Measurements from ENCODE around the gene EFCAB5.
"Not testable (repeated sequence)": the region's sequence is repeated elsewhere in the genome, so short reads cannot be mapped to it uniquely, and the experiment has no call there.

The EFCAB5 gene

GRCh38 chr17:30064738-30065137, 123.3 kb downstream of the EFCAB5 start:
- no peak overlapping the region for H3K9ac ChIP-seq (ENCODE audit: low read length in 2 of 2)
- no peak overlapping the region for H3K4me3 ChIP-seq (ENCODE audit: low read length in 2 of 2)
- no peaks in the 10 kb centered on the region for H3K4me1 ChIP-seq (ENCODE audit: control insufficient read depth, insufficient read depth, low read length)
- no peak overlapping the region for H3K27ac ChIP-seq (ENCODE audit: low read length)
- peaks cover 0 to 2% of the 10 kb centered on the region in 2 donors for H3K27me3 ChIP-seq (ENCODE audit: control insufficient read depth in 1 of 2, insufficient read depth in 2 of 2, low read length in 2 of 2)
- H3K36me3 ChIP-seq (ENCODE audit: control insufficient read depth in 2 of 2, insufficient read depth in 2 of 2, low read length in 2 of 2) = no peaks in the 10 kb centered on the region
- peaks cover 0 to 9% of the 10 kb centered on the region in 2 donors for H3K9me3 ChIP-seq (ENCODE audit: control insufficient read depth in 2 of 2, low read length in 2 of 2)

GRCh38 chr17:30068465-30068864, 127.0 kb downstream of the EFCAB5 start:
- H3K27ac ChIP-seq (ENCODE audit: low read length) = no peak overlapping the region
- H3K4me1 ChIP-seq (ENCODE audit: control insufficient read depth, insufficient read depth, low read length) = no peaks in the 10 kb centered on the region
- H3K4me3 ChIP-seq (ENCODE audit: low read length in 2 of 2) = no peak overlapping the region
- H3K27me3 ChIP-seq (ENCODE audit: control insufficient read depth in 1 of 2, insufficient read depth in 2 of 2, low read length in 2 of 2) = peaks cover 0 to under 1% of the 10 kb centered on the region in 2 donors
- H3K9me3 ChIP-seq (ENCODE audit: control insufficient read depth in 2 of 2, low read length in 2 of 2) = peaks cover 0 to 9% of the 10 kb centered on the region in 2 donors
- H3K36me3 ChIP-seq (ENCODE audit: control insufficient read depth in 2 of 2, insufficient read depth in 2 of 2, low read length in 2 of 2) = no peaks in the 10 kb centered on the region
- H3K9ac ChIP-seq (ENCODE audit: low read length in 2 of 2) = no peak overlapping the region

- H3K27me3 ChIP-seq (ENCODE audit: control insufficient read depth in 1 of 2, insufficient read depth in 2 of 2, low read length in 2 of 2) = no peaks in the 10 kb centered on the region
Observed at GRCh38 chr17:30074254-30074653, 132.8 kb downstream of the EFCAB5 start.

GRCh38 chr17:30074730-30075129, 133.3 kb downstream of the EFCAB5 start:
- Histone ChIP-seq H3K27me3 (ENCODE audit: control insufficient read depth in 1 of 2, insufficient read depth in 2 of 2, low read length in 2 of 2) (no peaks in the 10 kb centered on the region), H3K9me3 (ENCODE audit: control insufficient read depth in 2 of 2, low read length in 2 of 2) (no peaks in the 10 kb centered on the region), H3K4me1 (ENCODE audit: control insufficient read depth, insufficient read depth, low read length) (no peaks in the 10 kb centered on the region), H3K36me3 (ENCODE audit: control insufficient read depth in 2 of 2, insufficient read depth in 2 of 2, low read length in 2 of 2) (no peaks in the 10 kb centered on the region), H3K9ac (ENCODE audit: low read length in 2 of 2) (no peak overlapping the region), H3K27ac (ENCODE audit: low read length) (no peak overlapping the region), H3K4me3 (ENCODE audit: low read length in 2 of 2) (no peak overlapping the region)

More at GRCh38 chr17:30074254-30074653, 132.8 kb downstream of the EFCAB5 start:
- H3K9me3 ChIP-seq (ENCODE audit: control insufficient read depth in 2 of 2, low read length in 2 of 2) = no peaks in the 10 kb centered on the region
- H3K4me1 ChIP-seq (ENCODE audit: control insufficient read depth, insufficient read depth, low read length) = no peaks in the 10 kb centered on the region
- no peaks in the 10 kb centered on the region for H3K36me3 ChIP-seq (ENCODE audit: control insufficient read depth in 2 of 2, insufficient read depth in 2 of 2, low read length in 2 of 2)
- no peak overlapping the region for H3K9ac ChIP-seq (ENCODE audit: low read length in 2 of 2)
- H3K27ac ChIP-seq (ENCODE audit: low read length) = no peak overlapping the region
- H3K4me3 ChIP-seq (ENCODE audit: low read length in 2 of 2) = no peak overlapping the region

GRCh38 chr17:30082773-30083172, 141.3 kb downstream of the EFCAB5 start:
- H3K4me1 ChIP-seq (ENCODE audit: control insufficient read depth, insufficient read depth, low read length) = no peaks in the 10 kb centered on the region
- no peak overlapping the region for H3K4me3 ChIP-seq (ENCODE audit: low read length in 2 of 2)
- no peaks in the 10 kb centered on the region for H3K9me3 ChIP-seq (ENCODE audit: control insufficient read depth in 2 of 2, low read length in 2 of 2)
- H3K36me3 ChIP-seq (ENCODE audit: control insufficient read depth in 2 of 2, insufficient read depth in 2 of 2, low read length in 2 of 2) = no peaks in the 10 kb centered on the region
- H3K27ac ChIP-seq (ENCODE audit: low read length) = no peak overlapping the region
- H3K27me3 ChIP-seq (ENCODE audit: control insufficient read depth in 1 of 2, insufficient read depth in 2 of 2, low read length in 2 of 2) = peaks cover 0 to 3% of the 10 kb centered on the region in 2 donors
- no peak overlapping the region for H3K9ac ChIP-seq (ENCODE audit: low read length in 2 of 2)

GRCh38 chr17:30084788-30085187, 143.4 kb downstream of the EFCAB5 start:
- no peaks in the 10 kb centered on the region for H3K36me3 ChIP-seq (ENCODE audit: control insufficient read depth in 2 of 2, insufficient read depth in 2 of 2, low read length in 2 of 2)
- no peak overlapping the region for H3K4me3 ChIP-seq (ENCODE audit: low read length in 2 of 2)
- no peaks in the 10 kb centered on the region for H3K4me1 ChIP-seq (ENCODE audit: control insufficient read depth, insufficient read depth, low read length)
- no peak overlapping the region for H3K27ac ChIP-seq (ENCODE audit: low read length)
- H3K27me3 ChIP-seq (ENCODE audit: control insufficient read depth in 1 of 2, insufficient read depth in 2 of 2, low read length in 2 of 2) = peaks cover 3 to 12% of the 10 kb centered on the region in 2 donors
- no peaks in the 10 kb centered on the region for H3K9me3 ChIP-seq (ENCODE audit: control insufficient read depth in 2 of 2, low read length in 2 of 2)
- H3K9ac ChIP-seq (ENCODE audit: low read length in 2 of 2) = no peak overlapping the region

GRCh38 chr17:30086896-30087295, 145.5 kb downstream of the EFCAB5 start:
- H3K9me3 ChIP-seq (ENCODE audit: control insufficient read depth in 2 of 2, low read length in 2 of 2) = no peaks in the 10 kb centered on the region
- H3K4me3 ChIP-seq (ENCODE audit: low read length in 2 of 2) = no peak overlapping the region
- H3K27me3 ChIP-seq (ENCODE audit: control insufficient read depth in 1 of 2, insufficient read depth in 2 of 2, low read length in 2 of 2) = peaks cover 3 to 16% of the 10 kb centered on the region in 2 donors
- H3K27ac ChIP-seq (ENCODE audit: low read length) = no peak overlapping the region
- H3K4me1 ChIP-seq (ENCODE audit: control insufficient read depth, insufficient read depth, low read length) = no peaks in the 10 kb centered on the region
- no peaks in the 10 kb centered on the region for H3K36me3 ChIP-seq (ENCODE audit: control insufficient read depth in 2 of 2, insufficient read depth in 2 of 2, low read length in 2 of 2)
- H3K9ac ChIP-seq (ENCODE audit: low read length in 2 of 2) = no peak overlapping the region

- not testable (repeated sequence) for H3K9ac ChIP-seq (ENCODE audit: low read length in 2 of 2); H3K4me1 ChIP-seq (ENCODE audit: control insufficient read depth, insufficient read depth, low read length); H3K27ac ChIP-seq (ENCODE audit: low read length); H3K9me3 ChIP-seq (ENCODE audit: control insufficient read depth in 2 of 2, low read length in 2 of 2); H3K4me3 ChIP-seq (ENCODE audit: low read length in 2 of 2); H3K36me3 ChIP-seq (ENCODE audit: control insufficient read depth in 2 of 2, insufficient read depth in 2 of 2, low read length in 2 of 2)
- H3K27me3 ChIP-seq (ENCODE audit: control insufficient read depth in 1 of 2, insufficient read depth in 2 of 2, low read length in 2 of 2) = peaks cover 3 to 16% of the 10 kb centered on the region in 2 donors
Observed at GRCh38 chr17:30087431-30087830, 146.0 kb downstream of the EFCAB5 start.

- no peaks in the 10 kb centered on the region for H3K9me3 ChIP-seq (ENCODE audit: control insufficient read depth in 2 of 2, low read length in 2 of 2)
- no peak overlapping the region for H3K9ac ChIP-seq (ENCODE audit: low read length in 2 of 2)
- no peaks in the 10 kb centered on the region for H3K36me3 ChIP-seq (ENCODE audit: control insufficient read depth in 2 of 2, insufficient read depth in 2 of 2, low read length in 2 of 2)
- no peak overlapping the region for H3K4me3 ChIP-seq (ENCODE audit: low read length in 2 of 2)
- no peaks in the 10 kb centered on the region for H3K4me1 ChIP-seq (ENCODE audit: control insufficient read depth, insufficient read depth, low read length)
- no peak overlapping the region for H3K27ac ChIP-seq (ENCODE audit: low read length)
- H3K27me3 ChIP-seq (ENCODE audit: control insufficient read depth in 1 of 2, insufficient read depth in 2 of 2, low read length in 2 of 2) = peaks cover 3 to 13% of the 10 kb centered on the region in 2 donors
Observed at GRCh38 chr17:30091121-30091670, 149.8 kb downstream of the EFCAB5 start.

- no peaks in the 10 kb centered on the region for H3K36me3 ChIP-seq (ENCODE audit: control insufficient read depth in 2 of 2, insufficient read depth in 2 of 2, low read length in 2 of 2)
- peaks cover 3 to 13% of the 10 kb centered on the region in 2 donors for H3K27me3 ChIP-seq (ENCODE audit: control insufficient read depth in 1 of 2, insufficient read depth in 2 of 2, low read length in 2 of 2)
- no peaks in the 10 kb centered on the region for H3K9me3 ChIP-seq (ENCODE audit: control insufficient read depth in 2 of 2, low read length in 2 of 2)
- no peak overlapping the region for H3K4me3 ChIP-seq (ENCODE audit: low read length in 2 of 2)
- no peak overlapping the region for H3K9ac ChIP-seq (ENCODE audit: low read length in 2 of 2)
- H3K4me1 ChIP-seq (ENCODE audit: control insufficient read depth, insufficient read depth, low read length) = no peaks in the 10 kb centered on the region
- no peak overlapping the region for H3K27ac ChIP-seq (ENCODE audit: low read length)
Observed at GRCh38 chr17:30091771-30092170, 150.3 kb downstream of the EFCAB5 start.

- no peak overlapping the region for H3K4me3 ChIP-seq (ENCODE audit: low read length in 2 of 2)
- H3K27me3 ChIP-seq (ENCODE audit: control insufficient read depth in 1 of 2, insufficient read depth in 2 of 2, low read length in 2 of 2) = peaks cover 3 to 12% of the 10 kb centered on the region in 2 donors
- H3K36me3 ChIP-seq (ENCODE audit: control insufficient read depth in 2 of 2, insufficient read depth in 2 of 2, low read length in 2 of 2) = no peaks in the 10 kb centered on the region
- H3K27ac ChIP-seq (ENCODE audit: low read length) = no peak overlapping the region
- H3K9me3 ChIP-seq (ENCODE audit: control insufficient read depth in 2 of 2, low read length in 2 of 2) = no peaks in the 10 kb centered on the region
- H3K9ac ChIP-seq (ENCODE audit: low read length in 2 of 2) = no peak overlapping the region
- H3K4me1 ChIP-seq (ENCODE audit: control insufficient read depth, insufficient read depth, low read length) = no peaks in the 10 kb centered on the region
Observed at GRCh38 chr17:30092886-30093285, 151.5 kb downstream of the EFCAB5 start.
